ENCODE data around the gene GSTP1. TPM values are rescaled to one million over a fixed set of nuclear protein-coding genes. Genes with fewer than 3 reads are reported as not detected.

Gene GSTP1
- total and polyA plus RNA-seq, 2 of the 8 experiments (the other 6 are each of a cell fraction or from before 2014, with no cell fraction given), result 1,454 to 3,329 TPM

- no peak for TF ChIP-seq CHD7 (IDR thresholded peaks at IDR 0.05; ENCODE audit: insufficient replicate concordance, low read length)
- TF ChIP-seq KDM1A (IDR thresholded peaks at IDR 0.05; ENCODE audit: borderline replicate concordance, low read length), result no peak
These were observed 21.2 kb downstream of the GSTP1 start (continued) for GRCh38 chr11:67604815-67605214.
